ENCODE data around the gene P2RY11. TPM values are rescaled to one million over a fixed set of nuclear protein-coding genes. Genes with fewer than 3 reads are reported as not detected.

P2RY11 gene
- total RNA-seq, 1 experiment from 2014 or later: 60.6 TPM

- no peak overlapping the region for H2BK15ac ChIP-seq (ENCODE audit: low read depth, low read length)
- no peaks in the 10 kb centered on the region for H3K9me3 Mint-ChIP-seq
These were observed 21.4 kb downstream of the P2RY11 start for GRCh38 chr19:10132905-10133304.

More at GRCh38 chr19:10132905-10133304, 21.4 kb downstream of the P2RY11 start:
- no peak overlapping the region for H3T11ph ChIP-seq (ENCODE audit: low read length)
- H3K56ac ChIP-seq (ENCODE audit: insufficient read length, low read depth, low read length): no peak overlapping the region
- H3K4me1 ChIP-seq (ENCODE audit: insufficient read depth, low read length): no peaks in the 10 kb centered on the region
- Mint-ChIP-seq H3K27ac (no peak overlapping the region), H3K4me1 (no peaks in the 10 kb centered on the region), H3K36me3 (ENCODE audit: insufficient read depth in 1 of 3, low read depth in 3 of 3) (peaks cover 14 to 74% (median 38%) of the 10 kb centered on the region in 3 experiments), H3K27me3 (ENCODE audit: low read depth) (no peaks in the 10 kb centered on the region), H3K4me3 (no peak overlapping the region)
- no peak overlapping the region for H2AFZ ChIP-seq (ENCODE audit: low read length)
- H4K8ac ChIP-seq (replicated peaks; ENCODE audit: insufficient read length, low read depth, low read length): no peak overlapping the region
- H3K4me2 ChIP-seq (ENCODE audit: insufficient read depth, insufficient read length, low read length): no peak overlapping the region
- no peak overlapping the region for H4K5ac ChIP-seq (ENCODE audit: insufficient read length, low read depth, low read length)
- H3K9ac ChIP-seq (ENCODE audit: extremely low read depth, insufficient read length, low read length): no peak overlapping the region
- DNase-seq: no peak
- no peaks in the 10 kb centered on the region for H3K27me3 ChIP-seq (ENCODE audit: insufficient read depth, low read length)
- H3K27ac ChIP-seq (ENCODE audit: insufficient read length, low read depth, low read length): no peak overlapping the region
- H3K79me1 ChIP-seq (ENCODE audit: insufficient read depth, low read depth, low read length, poor library complexity, severe bottlenecking): no peaks in the 10 kb centered on the region
- WGBS (ENCODE audit: extremely low coverage, insufficient read length, low lambda C conversion rate): no CpG with 5 or more reads among the region's 7 CpGs
- no peaks in the 10 kb centered on the region for H3K23me2 ChIP-seq (ENCODE audit: insufficient read length, low read depth, low read length, poor library complexity, severe bottlenecking)
- no peaks in the 10 kb centered on the region for H4K20me1 ChIP-seq (ENCODE audit: control insufficient read depth, insufficient read depth, insufficient read length)
- no peak overlapping the region for H2BK12ac ChIP-seq (ENCODE audit: insufficient read length, low read depth, low read length)
- no peak overlapping the region for H2BK120ac ChIP-seq (ENCODE audit: low read depth, low read length, poor library complexity, severe bottlenecking)
- no peak overlapping the region for H2BK5ac ChIP-seq (ENCODE audit: insufficient read length, low read length)
- H4K91ac ChIP-seq (ENCODE audit: insufficient read length, low read depth, low read length): no peak overlapping the region
- H3K18ac ChIP-seq (ENCODE audit: insufficient read length, low read depth, low read length): no peak overlapping the region
- TF ChIP-seq, protein P1, sequence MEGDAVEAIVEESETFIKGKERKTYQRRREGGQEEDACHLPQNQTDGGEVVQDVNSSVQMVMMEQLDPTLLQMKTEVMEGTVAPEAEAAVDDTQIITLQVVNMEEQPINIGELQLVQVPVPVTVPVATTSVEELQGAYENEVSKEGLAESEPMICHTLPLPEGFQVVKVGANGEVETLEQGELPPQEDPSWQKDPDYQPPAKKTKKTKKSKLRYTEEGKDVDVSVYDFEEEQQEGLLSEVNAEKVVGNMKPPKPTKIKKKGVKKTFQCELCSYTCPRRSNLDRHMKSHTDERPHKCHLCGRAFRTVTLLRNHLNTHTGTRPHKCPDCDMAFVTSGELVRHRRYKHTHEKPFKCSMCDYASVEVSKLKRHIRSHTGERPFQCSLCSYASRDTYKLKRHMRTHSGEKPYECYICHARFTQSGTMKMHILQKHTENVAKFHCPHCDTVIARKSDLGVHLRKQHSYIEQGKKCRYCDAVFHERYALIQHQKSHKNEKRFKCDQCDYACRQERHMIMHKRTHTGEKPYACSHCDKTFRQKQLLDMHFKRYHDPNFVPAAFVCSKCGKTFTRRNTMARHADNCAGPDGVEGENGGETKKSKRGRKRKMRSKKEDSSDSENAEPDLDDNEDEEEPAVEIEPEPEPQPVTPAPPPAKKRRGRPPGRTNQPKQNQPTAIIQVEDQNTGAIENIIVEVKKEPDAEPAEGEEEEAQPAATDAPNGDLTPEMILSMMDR (conservative IDR thresholded peaks at IDR 0.05): no peak
- H3K9me3 ChIP-seq (ENCODE audit: control insufficient read depth, low read depth, low read length): no peaks in the 10 kb centered on the region
- no peak overlapping the region for H3K14ac ChIP-seq (ENCODE audit: insufficient read depth, low read length)
- H3K79me2 ChIP-seq (ENCODE audit: insufficient read depth, low read length): no peaks in the 10 kb centered on the region
- H2AK5ac ChIP-seq (ENCODE audit: insufficient read length, low read length): no peak overlapping the region
- H2BK20ac ChIP-seq (ENCODE audit: low read depth, low read length, poor library complexity, severe bottlenecking): no peak overlapping the region
- H3K23ac ChIP-seq (ENCODE audit: insufficient read length, low read depth, low read length): no peak overlapping the region
- no peak overlapping the region for H3K4ac ChIP-seq (ENCODE audit: low read depth, low read length)
